COR-L47 (cell line): ENCODE results near the gene SOX4.
A peak's percentile ranks its signal among the peaks of the same experiment; 100 is the strongest.

Experiments used
- DNase-seq: peaks from one replicate; lab custom pipeline; 2025; lab: John Stamatoyannopoulos, UW

SOX4 gene

GRCh38 chr6:21593927-21594415 lies 420 bp downstream of the SOX4 start:
- DNase-seq: no peak

- DNase-seq: peak; percentile 41
Measured at GRCh38 chr6:21594416-21595281, 1.1 kb downstream of the SOX4 start.

GRCh38 chr6:21595285-21596144 lies 2.0 kb downstream of the SOX4 start:
- peak; percentile 34 for DNase-seq

DNA sequence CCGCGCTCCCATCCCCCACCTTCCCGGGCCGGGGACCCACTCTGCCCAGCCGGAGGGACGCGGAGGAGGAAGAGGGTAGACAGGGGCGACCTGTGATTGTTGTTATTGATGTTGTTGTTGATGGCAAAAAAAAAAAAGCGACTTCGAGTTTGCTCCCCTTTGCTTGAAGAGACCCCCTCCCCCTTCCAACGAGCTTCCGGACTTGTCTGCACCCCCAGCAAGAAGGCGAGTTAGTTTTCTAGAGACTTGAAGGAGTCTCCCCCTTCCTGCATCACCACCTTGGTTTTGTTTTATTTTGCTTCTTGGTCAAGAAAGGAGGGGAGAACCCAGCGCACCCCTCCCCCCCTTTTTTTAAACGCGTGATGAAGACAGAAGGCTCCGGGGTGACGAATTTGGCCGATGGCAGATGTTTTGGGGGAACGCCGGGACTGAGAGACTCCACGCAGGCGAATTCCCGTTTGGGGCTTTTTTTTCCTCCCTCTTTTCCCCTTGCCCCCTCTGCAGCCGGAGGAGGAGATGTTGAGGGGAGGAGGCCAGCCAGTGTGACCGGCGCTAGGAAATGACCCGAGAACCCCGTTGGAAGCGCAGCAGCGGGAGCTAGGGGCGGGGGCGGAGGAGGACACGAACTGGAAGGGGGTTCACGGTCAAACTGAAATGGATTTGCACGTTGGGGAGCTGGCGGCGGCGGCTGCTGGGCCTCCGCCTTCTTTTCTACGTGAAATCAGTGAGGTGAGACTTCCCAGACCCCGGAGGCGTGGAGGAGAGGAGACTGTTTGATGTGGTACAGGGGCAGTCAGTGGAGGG lies 2.8 kb downstream of the SOX4 start:
- DNase-seq: no peak

DNA sequence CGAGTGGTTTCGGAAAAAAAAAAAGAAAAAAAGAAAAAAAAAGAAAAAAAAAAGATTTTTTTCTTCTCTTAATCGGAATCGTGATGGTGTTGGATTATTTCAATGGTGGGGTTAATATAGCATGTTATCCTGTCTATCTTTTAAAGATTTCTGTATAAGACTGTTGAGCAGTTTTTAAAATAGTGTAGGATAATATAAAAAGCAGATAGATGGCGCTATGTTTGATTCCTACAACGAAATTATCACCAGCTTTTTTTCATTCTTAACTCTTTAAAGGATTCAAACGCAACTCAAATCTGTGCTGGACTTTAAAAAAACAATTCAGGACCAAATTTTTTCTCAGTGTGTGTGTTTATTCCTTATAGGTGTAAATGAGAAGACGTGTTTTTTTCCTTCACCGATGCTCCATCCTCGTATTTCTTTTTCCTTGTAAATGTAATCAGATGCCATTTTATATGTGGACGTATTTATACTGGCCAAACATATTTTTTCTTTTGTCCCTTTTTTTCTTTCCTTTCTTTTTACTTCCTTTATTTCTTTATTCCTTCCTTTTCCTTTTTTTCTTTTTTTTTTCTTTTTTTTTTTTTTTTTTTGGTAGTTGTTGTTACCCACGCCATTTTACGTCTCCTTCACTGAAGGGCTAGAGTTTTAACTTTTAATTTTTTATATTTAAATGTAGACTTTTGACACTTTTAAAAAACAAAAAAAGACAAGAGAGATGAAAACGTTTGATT lies 3.6 kb downstream of the SOX4 start:
- peak; percentile 55 for DNase-seq

- no peak for DNase-seq
Measured at GRCh38 chr6:21597801-21598673, 4.5 kb downstream of the SOX4 start.

- no peak for DNase-seq
Measured at GRCh38 chr6:21598674-21599023, 5.1 kb downstream of the SOX4 start.

GRCh38 chr6:21599051-21599696 lies 5.6 kb downstream of the SOX4 start:
- no peak for DNase-seq

DNA sequence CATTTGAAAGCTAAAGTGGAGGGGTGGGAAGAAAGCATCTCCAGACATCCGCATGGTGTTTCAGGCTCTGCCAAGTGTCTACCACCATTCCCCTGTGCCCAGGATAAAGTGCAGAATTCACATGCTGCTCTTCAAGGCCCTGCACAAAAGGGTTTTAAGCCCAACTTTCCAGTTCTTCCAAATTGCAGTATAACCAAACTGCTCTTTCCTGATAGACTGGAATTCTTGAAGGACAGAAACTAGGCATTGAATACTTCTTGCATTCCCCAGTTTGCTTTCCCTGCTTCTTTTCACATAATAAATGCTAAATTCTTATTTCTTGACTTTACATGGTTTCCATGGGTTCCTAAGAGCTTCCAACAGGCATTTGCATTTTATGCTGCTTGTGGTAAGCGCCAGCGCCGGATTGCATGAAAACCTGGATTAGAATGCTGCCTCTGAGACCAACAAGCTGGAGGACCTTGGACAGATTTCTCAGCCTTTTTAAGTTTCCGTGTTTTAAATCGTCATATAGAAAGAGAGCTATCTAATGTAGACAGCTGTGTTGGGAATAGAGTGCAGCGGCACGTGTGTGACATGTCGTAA lies 7.9 kb downstream of the SOX4 start:
- DNase-seq: no peak

DNA sequence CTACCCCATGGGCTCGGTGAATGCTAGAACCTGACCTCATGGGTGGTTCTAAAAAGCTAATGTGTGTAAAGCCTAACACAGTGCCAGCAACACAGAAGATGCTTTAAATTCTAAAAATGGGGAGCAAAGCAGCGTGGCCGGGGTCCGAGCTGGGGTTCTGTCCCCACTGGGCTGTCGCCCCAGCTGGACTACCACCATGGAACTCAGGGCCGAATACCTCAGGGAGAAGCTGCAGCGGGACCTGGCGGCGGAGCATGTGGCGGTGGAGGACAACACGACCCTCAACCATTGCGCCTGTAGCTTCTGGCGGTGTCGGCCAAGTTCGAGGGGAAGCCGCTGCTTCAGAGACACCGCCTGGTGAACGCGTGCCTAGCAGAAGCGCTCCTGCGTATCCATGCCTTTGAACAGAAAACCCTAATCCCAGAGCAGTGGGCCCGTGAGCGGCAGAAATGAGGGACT lies 8.4 kb downstream of the SOX4 start:
- DNase-seq: no peak

DNA sequence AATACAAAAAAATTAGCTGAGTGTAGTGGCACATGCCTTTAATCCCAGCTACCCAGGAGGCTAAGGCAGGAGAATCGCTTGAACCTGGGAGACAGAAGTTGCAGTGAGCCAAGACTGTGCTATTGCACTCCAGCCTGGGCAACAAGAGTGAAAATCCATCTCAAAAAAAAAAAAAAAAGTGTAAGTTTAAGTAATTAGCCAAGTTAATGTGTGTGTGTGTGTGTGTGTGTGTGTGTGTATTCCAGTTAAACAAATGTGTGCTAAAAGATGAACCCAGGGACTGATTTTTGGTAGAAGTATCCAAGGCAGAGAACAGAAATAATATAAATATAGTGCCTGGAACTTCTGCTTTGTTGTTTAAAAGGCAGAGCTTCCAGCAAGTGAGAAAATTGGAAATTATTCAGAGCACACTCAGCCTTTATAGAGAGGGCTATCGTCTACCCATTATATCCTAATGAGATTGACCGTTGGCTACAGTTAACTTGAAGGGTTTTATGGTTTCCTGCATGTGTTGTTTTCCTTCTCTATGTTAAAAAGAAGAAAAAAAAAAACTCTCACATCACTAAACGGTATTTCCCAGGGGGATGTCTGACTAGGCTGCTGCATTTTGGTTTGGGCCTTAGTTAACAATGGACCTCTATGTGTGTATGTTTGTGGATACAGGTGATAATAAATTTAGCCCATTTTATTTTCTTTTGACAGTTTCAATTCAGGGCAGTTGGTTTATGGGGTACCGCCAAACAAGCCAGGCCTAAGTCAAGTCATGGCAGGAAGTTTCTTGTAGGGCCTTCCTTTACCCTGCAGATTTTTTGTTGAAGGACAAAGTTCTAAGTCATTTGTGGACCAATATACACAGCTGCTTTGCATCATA lies 9.8 kb downstream of the SOX4 start:
- no peak for DNase-seq

DNA sequence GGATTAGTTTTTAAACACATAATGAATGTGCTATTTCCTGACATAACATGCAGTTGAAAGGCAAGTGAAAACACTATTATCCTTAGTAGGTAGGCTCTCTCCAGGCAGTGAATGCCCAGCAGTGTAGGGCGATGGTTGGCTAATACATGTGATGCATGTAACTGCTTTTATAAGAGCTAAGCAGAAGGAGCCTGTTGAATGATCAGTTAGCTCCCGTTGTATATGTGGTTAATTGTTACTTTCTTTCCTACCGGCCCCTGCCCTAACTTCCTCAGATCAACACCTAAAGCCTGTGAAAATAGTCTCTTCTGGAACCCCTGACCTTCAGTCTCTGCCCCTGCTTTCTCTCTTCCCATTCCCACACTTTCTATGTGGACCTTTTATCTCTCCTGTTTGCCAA lies 10.5 kb downstream of the SOX4 start:
- no peak for DNase-seq

GRCh38 chr6:21605166-21605565 lies 11.6 kb downstream of the SOX4 start:
- no peak for DNase-seq

DNA sequence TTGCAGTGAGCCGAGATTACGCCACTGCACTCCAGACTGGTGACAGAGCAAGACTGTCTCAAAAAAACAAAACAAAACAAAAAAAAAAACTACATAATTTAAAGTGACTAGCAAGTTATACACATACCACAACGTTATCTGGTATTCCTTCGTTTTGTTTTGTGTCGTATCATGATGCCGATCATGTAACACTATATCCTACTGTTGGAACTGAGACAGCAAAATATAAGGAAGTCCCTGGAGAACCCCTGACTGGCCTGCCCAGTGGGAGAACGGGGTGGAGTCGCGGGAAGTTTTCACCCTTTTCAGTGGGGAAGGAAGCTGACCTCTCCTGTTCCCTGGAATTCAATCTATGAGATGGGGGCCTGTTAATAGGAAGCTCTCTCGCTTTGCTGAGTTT lies 15.1 kb downstream of the SOX4 start:
- no peak for DNase-seq

GRCh38 chr6:21609881-21610329 lies 16.4 kb downstream of the SOX4 start:
- DNase-seq: no peak

DNA sequence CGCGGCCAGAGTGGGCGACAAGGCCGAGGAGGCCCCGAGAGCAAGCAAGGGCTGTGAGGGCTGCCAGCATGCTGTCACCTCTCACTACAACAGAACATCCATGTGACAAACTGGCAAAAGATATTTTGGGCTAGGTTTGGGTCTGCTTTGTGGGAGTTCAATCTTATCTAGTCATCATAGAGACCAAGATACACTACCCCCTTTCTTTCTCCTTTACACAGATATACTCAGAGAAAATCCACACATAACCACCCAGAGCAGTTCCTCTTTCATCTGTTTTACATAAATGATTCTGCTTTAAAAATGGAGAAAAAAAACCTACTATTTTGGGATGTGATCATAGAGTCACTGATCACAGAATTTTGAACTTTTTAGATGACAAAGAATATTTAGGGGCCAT lies 16.8 kb downstream of the SOX4 start:
- no peak for DNase-seq

DNA sequence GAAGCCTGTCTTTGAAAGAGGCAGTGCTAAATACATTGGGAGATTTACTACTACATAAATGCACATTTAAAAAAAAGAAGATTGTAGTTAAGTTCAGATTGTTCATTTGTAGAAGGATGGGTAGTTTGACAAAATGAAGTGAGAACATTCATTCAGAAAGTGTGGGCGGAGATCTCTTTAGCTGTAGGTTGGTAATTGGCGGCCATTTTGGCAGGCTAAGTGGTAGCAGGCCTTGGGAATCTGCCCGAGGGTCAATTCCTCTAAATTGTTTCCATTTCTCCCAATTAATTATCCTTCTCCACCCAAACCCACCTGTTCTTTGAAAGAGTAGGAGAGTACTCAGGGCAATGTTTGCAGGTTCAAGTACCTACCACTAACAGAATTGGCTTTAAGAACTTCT lies 17.9 kb downstream of the SOX4 start:
- no peak for DNase-seq

DNA sequence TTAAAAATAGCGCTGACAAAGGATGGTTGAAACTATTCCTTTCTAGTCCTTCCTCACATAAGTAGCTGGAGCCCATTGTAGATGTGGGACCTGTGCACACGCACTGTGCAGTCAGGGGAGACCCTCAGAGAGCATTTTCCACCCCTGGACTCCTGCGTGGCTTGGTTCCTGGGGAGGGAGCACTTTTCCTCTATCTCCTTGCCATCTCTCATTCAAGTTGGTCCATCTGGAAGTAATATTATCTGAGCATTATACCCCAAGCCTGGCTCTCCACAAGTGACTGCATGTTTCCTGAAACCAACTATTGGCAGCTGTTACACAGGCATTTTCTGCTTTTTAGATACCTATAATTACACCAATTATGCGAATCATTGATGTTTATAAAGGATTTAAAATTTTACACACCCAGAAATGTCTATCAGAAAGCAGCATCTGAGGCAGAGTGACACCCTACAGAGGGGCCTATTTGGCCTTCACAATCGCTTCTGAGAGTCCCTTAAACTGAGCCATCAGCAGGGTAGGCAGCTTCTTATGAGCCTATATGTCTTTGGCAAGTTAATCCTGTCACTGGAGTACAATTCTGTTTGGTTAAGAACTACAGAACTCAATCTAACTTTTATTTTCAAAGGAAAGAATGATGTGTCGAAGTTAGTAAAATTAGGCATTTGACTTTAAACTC lies 18.7 kb downstream of the SOX4 start:
- DNase-seq: peak; percentile 55
